Loucy (cell line): Measurements from ENCODE around the gene CETP.

Source experiments
- H2AFZ ChIP-seq: fragments of 200-600 bp; sonication (generic); 2 replicates; pipeline ENCODE4 v1.6.0; 2016; ENCODE audit warnings: antibody characterized with exemption, mild to moderate bottlenecking, low read length, moderate library complexity
- H3F3A ChIP-seq: fragments of 200-600 bp; 2 replicates; pipeline ENCODE4 v1.6.0; 2016; ENCODE audit warnings: antibody characterized with exemption, low read depth, mild to moderate bottlenecking
- H3K27me3 ChIP-seq: fragments of 200-600 bp; sonication (generic); 2 replicates; pipeline ENCODE4 v1.6.1; 2014; ENCODE audit warnings: low read length, mild to moderate bottlenecking; ENCODE audit not compliant: insufficient read depth, poor library complexity, severe bottlenecking
- H3K36me3 ChIP-seq: fragments of 200-600 bp; sonication (generic); 2 replicates; pipeline ENCODE4 v1.6.1; 2016; ENCODE audit warnings: low read length; ENCODE audit not compliant: insufficient read depth
- H3K4me1 ChIP-seq: fragments of 200-600 bp; sonication (generic); 2 replicates; pipeline ENCODE4 v1.5.1; 2014; ENCODE audit warnings: low read length, mild to moderate bottlenecking; ENCODE audit not compliant: insufficient read depth, poor library complexity, severe bottlenecking
- H3K4me2 ChIP-seq: fragments of 200-600 bp; sonication (generic); 2 replicates; pipeline ENCODE4 v1.6.0; 2014; ENCODE audit warnings: antibody characterized with exemption, low read length, low read depth, mild to moderate bottlenecking; ENCODE audit not compliant: poor library complexity, severe bottlenecking
- H3K4me3 ChIP-seq: fragments of 200-600 bp; sonication (generic); 2 replicates; pipeline ENCODE4 v1.5.1; 2014; ENCODE audit warnings: low read length, mild to moderate bottlenecking, mixed read lengths; ENCODE audit not compliant: poor library complexity, severe bottlenecking
- H3K79me2 ChIP-seq: fragments of 200-600 bp; sonication (generic); 2 replicates; pipeline ENCODE4 v1.6.1; 2014; ENCODE audit warnings: low read length; ENCODE audit not compliant: insufficient read depth
- H3K9ac ChIP-seq: fragments of 200-600 bp; sonication (generic); 2 replicates; pipeline ENCODE4 v1.6.0; 2014; ENCODE audit warnings: mild to moderate bottlenecking, low read depth, low read length, moderate library complexity; ENCODE audit not compliant: poor library complexity, severe bottlenecking
- H3K9me2 ChIP-seq: fragments of 200-600 bp; sonication (generic); replicated peaks from 2 replicates; pipeline ENCODE4 v1.6.1; 2016; ENCODE audit warnings: low read depth, low read length, mixed read lengths
- H3K9me3 ChIP-seq: fragments of 200-600 bp; sonication (generic); 2 replicates; pipeline ENCODE4 v1.6.1; 2014; ENCODE audit warnings: mild to moderate bottlenecking, antibody characterized with exemption, low read length, low read depth; ENCODE audit not compliant: insufficient read depth
- H4K20me1 ChIP-seq: fragments of 200-600 bp; sonication (generic); 2 replicates; pipeline ENCODE4 v1.6.0; 2014; ENCODE audit warnings: antibody characterized with exemption, low read length, mild to moderate bottlenecking; ENCODE audit not compliant: insufficient read depth, poor library complexity, severe bottlenecking
- CTCF ChIP-seq: fragments of 200-600 bp; sonication (generic); conservative IDR thresholded peaks from 2 replicates; pipeline ENCODE4 v1.5.1; 2014; ENCODE audit warnings: mild to moderate bottlenecking, antibody characterized with exemption, low read length
- EZH2phosphoT487 ChIP-seq: fragments of 200-600 bp; IDR thresholded peaks from 2 replicates; pipeline ENCODE4 v1.6.1; 2018; ENCODE audit warnings: antibody characterized with exemption, mild to moderate bottlenecking, moderate library complexity, borderline replicate concordance

CETP gene

GRCh38 chr16:57013902-57014301, 52.2 kb downstream of the CETP start:
- Histone ChIP-seq H2AFZ (no peak overlapping the region), H3K4me3 (no peak overlapping the region), H3K9ac (peak overlapping the region; percentile 27), H3K27me3 (no peaks in the 10 kb centered on the region), H4K20me1 (no peaks in the 10 kb centered on the region), H3K9me3 (no peaks in the 10 kb centered on the region), H3K9me2 (no peaks in the 10 kb centered on the region), H3K36me3 (peaks cover 21% of the 10 kb centered on the region), H3K79me2 (peaks cover 32% of the 10 kb centered on the region), H3K4me2 (peak overlapping the region; percentile 22), H3K4me1 (peaks cover 20% of the 10 kb centered on the region), H3F3A (no peaks in the 10 kb centered on the region)
- no peak for TF ChIP-seq CTCF
- TF ChIP-seq EZH2phosphoT487: no peak

GRCh38 chr16:57016301-57016700, 54.6 kb downstream of the CETP start:
- Histone ChIP-seq H3K36me3 (peaks cover 41% of the 10 kb centered on the region), H3K4me1 (peaks cover 13% of the 10 kb centered on the region), H3K4me2 (no peak overlapping the region), H3K9me3 (no peaks in the 10 kb centered on the region), H3K9ac (no peak overlapping the region), H3K27me3 (no peaks in the 10 kb centered on the region), H3F3A (no peaks in the 10 kb centered on the region), H3K79me2 (peaks cover 25% of the 10 kb centered on the region), H4K20me1 (no peaks in the 10 kb centered on the region), H3K9me2 (no peaks in the 10 kb centered on the region), H2AFZ (no peak overlapping the region), H3K4me3 (no peak overlapping the region)
- no peak for TF ChIP-seq CTCF
- no peak for TF ChIP-seq EZH2phosphoT487

- TF ChIP-seq EZH2phosphoT487 (no peak), CTCF (no peak)
- Histone ChIP-seq H2AFZ (no peak overlapping the region), H3K79me2 (peaks cover 23% of the 10 kb centered on the region), H3K9me3 (no peaks in the 10 kb centered on the region), H3K4me3 (no peak overlapping the region), H4K20me1 (no peaks in the 10 kb centered on the region), H3K4me1 (peaks cover 13% of the 10 kb centered on the region), H3K4me2 (no peak overlapping the region), H3K9ac (no peak overlapping the region), H3K9me2 (no peaks in the 10 kb centered on the region), H3F3A (no peaks in the 10 kb centered on the region), H3K27me3 (no peaks in the 10 kb centered on the region), H3K36me3 (peaks cover 46% of the 10 kb centered on the region)
Measured at GRCh38 chr16:57016831-57017230, 55.1 kb downstream of the CETP start.
